Stomach (tissue), 9 donors: ENCODE data around the gene OTUD3. TPM values are rescaled to one million over a fixed set of nuclear protein-coding genes. Genes with fewer than 3 reads are reported as not detected.

Source experiments
- DNase-seq, 2 donors: peaks; one replicate each; pipeline versions ENCODE4 v3.0.0 to v3.0.0-alpha.2; 2013 to 2019
- H3K27ac ChIP-seq, 5 donors: fragments of 200-600 bp in 4 of 5; sonication (generic) in 4 of 5; one replicate each; pipeline ENCODE4 v1.5.1; 2013 to 2019; ENCODE audit warnings: mild to moderate bottlenecking in 1 of 5, moderate library complexity in 1 of 5
- H3K27me3 ChIP-seq, 3 donors: fragments of 200-600 bp; sonication (generic); one replicate each; pipeline ENCODE4 v1.5.1; 2017 to 2019; ENCODE audit warnings: mixed run types in 1 of 3
- H3K36me3 ChIP-seq, 4 donors: fragments of 200-600 bp; sonication (generic); 1 replicate in 3 of 4; 2 replicates in 1 of 4; pipeline ENCODE4 v1.5.1; 2016 to 2019
- H3K4me1 ChIP-seq, 4 donors: fragments of 200-600 bp; sonication (generic); one replicate each; pipeline ENCODE4 v1.5.1; 2016 to 2019
- H3K4me3 ChIP-seq, 4 donors: fragments of 200-600 bp; sonication (generic) in 3 of 4; one replicate each; pipeline ENCODE4 v1.5.1; 2016 to 2019; ENCODE audit warnings: mild to moderate bottlenecking in 1 of 4
- H3K9me3 ChIP-seq, 4 donors: fragments of 200-600 bp; sonication (generic); one replicate each; pipeline ENCODE4 v1.5.1; 2016 to 2019
- CTCF ChIP-seq, 7 experiments: fragments of 450-650 bp in 4 of 7; fragments of 200-600 bp in 3 of 7; sonication (generic) in 3 of 7; IDR thresholded peaks; one replicate each; pipeline ENCODE4 v1.5.1; 2016 to 2019; ENCODE audit warnings: antibody characterized with exemption in 7 of 7, control low read depth in 2 of 7, mild to moderate bottlenecking in 1 of 7
- EP300 ChIP-seq: sonication (generic); formaldehyde crosslinking; IDR thresholded peaks from one replicate; pipeline ENCODE4 v1.6.1; 2017; ENCODE audit warnings: antibody characterized with exemption
- POLR2A ChIP-seq, 4 donors: fragments of 450-650 bp; IDR thresholded peaks; one replicate each; pipeline ENCODE4 v1.6.1; 2016; ENCODE audit warnings: antibody characterized with exemption in 4 of 4, control low read depth in 2 of 4, mild to moderate bottlenecking in 1 of 4, moderate library complexity in 1 of 4
- POLR2AphosphoS5 ChIP-seq, 3 donors: sonication (generic); formaldehyde crosslinking; IDR thresholded peaks; one replicate each; pipeline ENCODE4 v1.6.1; 2016; ENCODE audit warnings: antibody characterized with exemption in 3 of 3
- WGBS, 5 donors: extraction: QIAGEN DNeasy Blood & Tissue Kit in 3 of 5; methylation state at CpG; one replicate each; pipeline versions ENCODE4 v1.1.5 to v1.1.7; 2013 to 2018; 5-methylcytosine and 5-hydroxymethylcytosine counted together
- intact Hi-C: fragments of 100-400 bp; cut with DNase I; formaldehyde crosslinking; loops from one replicate; pipeline ENCODE4 v1.15.1; 2023; ENCODE audit warnings: low total_unique reads
- polyA plus RNA-seq, 3 donors: library from polyadenylated mRNA; stranded (reverse); fragments of 200-250 nt; gene quantifications; one replicate each; pipeline ENCODE4 v1.2.3, GENCODE V29; 2013
- total RNA-seq, 5 donors: library from RNA; depleted of rRNA; stranded (reverse); fragments of >200 nt; gene quantifications; one replicate each; pipeline versions ENCODE4 v1.1.0 to v1.2.3, GENCODE V29; 2014 to 2016
- donor health status: healthy with polysubstance abuse.
- donor health status: Bipolar disorder and iron deficiency.
- donor health status: healthy.

OTUD3 gene
- total and polyA plus RNA-seq, 8 donors: 0.93 to 13.2 (median 3.9) TPM

- peaks cover 0 to 9% (median 2%) of the 10 kb centered on the region in 4 donors for H3K9me3 ChIP-seq
- H3K4me1 ChIP-seq: no peaks in the 10 kb centered on the region
- no peak for TF ChIP-seq POLR2A (IDR thresholded peaks at IDR 0.05)
- TF ChIP-seq POLR2AphosphoS5 (IDR thresholded peaks at IDR 0.05): no peak
- no peak for TF ChIP-seq CTCF (IDR thresholded peaks at IDR 0.05)
- no peak for TF ChIP-seq EP300
- H3K27me3 ChIP-seq: peaks cover 0 to 15% (median 0%) of the 10 kb centered on the region in 3 donors
- no peak overlapping the region for H3K27ac ChIP-seq
- H3K4me3 ChIP-seq: no peak overlapping the region
- no peaks in the 10 kb centered on the region for H3K36me3 ChIP-seq
- WGBS, 5 donors: 64 to 84% (median 80%) methylated on average over 2 of the region's 2 CpGs
- intact Hi-C loops: no loop called here
- DNase-seq: no peak
Measured at GRCh38 chr1:19859876-19860275, 22.3 kb upstream of the OTUD3 start.

GRCh38 chr1:19860418-19860817 lies 21.8 kb upstream of the OTUD3 start:
- intact Hi-C loops: no loop called here
- Histone ChIP-seq H3K4me1 (no peaks in the 10 kb centered on the region), H3K27me3 (peaks cover 0 to 15% (median 0%) of the 10 kb centered on the region in 3 donors), H3K27ac (no peak overlapping the region), H3K36me3 (no peaks in the 10 kb centered on the region), H3K9me3 (peaks cover 0 to 13% (median 2%) of the 10 kb centered on the region in 4 donors), H3K4me3 (no peak overlapping the region)
- WGBS, 5 donors: 46 to 80% (median 73%) methylated on average over 2 of the region's 2 CpGs
- peak in 1 of 2 donors; percentile 36 for DNase-seq
- TF ChIP-seq CTCF (IDR thresholded peaks at IDR 0.05): no peak
- TF ChIP-seq POLR2A (IDR thresholded peaks at IDR 0.05): no peak
- no peak for TF ChIP-seq EP300
- TF ChIP-seq POLR2AphosphoS5 (IDR thresholded peaks at IDR 0.05): no peak

- Histone ChIP-seq H3K27me3 (peaks cover 0 to 20% (median 0%) of the 10 kb centered on the region in 3 donors), H3K9me3 (peaks cover 0 to 16% (median 2%) of the 10 kb centered on the region in 4 donors), H3K4me1 (no peaks in the 10 kb centered on the region), H3K27ac (no peak overlapping the region), H3K4me3 (no peak overlapping the region), H3K36me3 (no peaks in the 10 kb centered on the region)
- intact Hi-C loops: no loop called here
- no peak for TF ChIP-seq EP300
- TF ChIP-seq POLR2A (IDR thresholded peaks at IDR 0.05): no peak
- TF ChIP-seq POLR2AphosphoS5 (IDR thresholded peaks at IDR 0.05): no peak
- TF ChIP-seq CTCF (IDR thresholded peaks at IDR 0.05): no peak
- peak in 1 of 2 donors; percentile 53 for DNase-seq
- 64 to 82% (median 73%) methylated on average over 2 of the region's 2 CpGs for WGBS, 5 donors
Measured at GRCh38 chr1:19861034-19861433, 21.2 kb upstream of the OTUD3 start.

- Histone ChIP-seq H3K27me3 (peaks cover 0 to 22% (median 0%) of the 10 kb centered on the region in 3 donors), H3K4me3 (no peak overlapping the region), H3K9me3 (peaks cover 0 to 16% (median 2%) of the 10 kb centered on the region in 4 donors), H3K36me3 (no peaks in the 10 kb centered on the region), H3K27ac (no peak overlapping the region), H3K4me1 (no peaks in the 10 kb centered on the region)
- intact Hi-C loops: no loop called here
- DNase-seq: no peak
- 79 to 92% (median 87%) methylated on average over 1 of the region's 1 CpG for WGBS, 5 donors
- TF ChIP-seq POLR2AphosphoS5 (IDR thresholded peaks at IDR 0.05) (no peak), POLR2A (IDR thresholded peaks at IDR 0.05) (no peak), CTCF (IDR thresholded peaks at IDR 0.05) (no peak), EP300 (no peak)
Measured at GRCh38 chr1:19861842-19862530, 20.2 kb upstream of the OTUD3 start.
